SK-N-SH (cell line): ENCODE data around the gene CAVIN1.
"Not testable (repeated sequence)": the region's sequence is repeated elsewhere in the genome, so short reads cannot be mapped to it uniquely, and the experiment has no call there.

Experiments
- EP300 ChIP-seq, 2 experiments: IDR thresholded peaks; 2 replicates each; pipeline versions ENCODE4 v1.4.0 to v1.6.1; 2012; ENCODE audit warnings: borderline replicate concordance in 1 of 2, low read depth in 1 of 2, low read length in 1 of 2
- EZH2phosphoT487 ChIP-seq: fragments of 200-600 bp; sonication (generic); IDR thresholded peaks from 2 replicates; pipeline ENCODE4 v1.6.1; 2017; ENCODE audit warnings: low read depth, mixed run types, mild to moderate bottlenecking, antibody characterized with exemption, moderate library complexity, borderline replicate concordance
- JUND ChIP-seq: IDR thresholded peaks from 2 replicates; pipeline ENCODE4 v1.4.0; 2012
- MAX ChIP-seq: IDR thresholded peaks from 2 replicates; pipeline ENCODE4 v1.4.0; 2012; ENCODE audit warnings: low read depth
- NRF1 ChIP-seq: IDR thresholded peaks from 2 replicates; pipeline ENCODE4 v1.6.1; 2012; ENCODE audit warnings: low read depth, mild to moderate bottlenecking, low read length
- POLR2AphosphoS5 ChIP-seq: IDR thresholded peaks from 2 replicates; pipeline ENCODE4 v1.6.1; 2012; ENCODE audit warnings: low read depth, low read length
- SMC3 ChIP-seq: IDR thresholded peaks from 2 replicates; pipeline ENCODE4 v1.6.1; 2012; ENCODE audit warnings: low read depth, low read length, improper control_type of control experiment
- TAF1 ChIP-seq: IDR thresholded peaks from 2 replicates; pipeline ENCODE4 v1.6.1; 2012; ENCODE audit warnings: low read depth, mild to moderate bottlenecking, low read length, moderate library complexity, borderline replicate concordance
- TEAD4 ChIP-seq: IDR thresholded peaks from 2 replicates; pipeline ENCODE4 v1.4.0; 2012; ENCODE audit warnings: mild to moderate bottlenecking, borderline replicate concordance; ENCODE audit not compliant: insufficient read depth
- YY1 ChIP-seq: IDR thresholded peaks from 2 replicates; pipeline ENCODE4 v1.4.0; 2012; ENCODE audit warnings: low read depth, mild to moderate bottlenecking
- ZBTB33 ChIP-seq: IDR thresholded peaks from 2 replicates; pipeline ENCODE4 v1.4.0; 2012; ENCODE audit warnings: low read depth, borderline replicate concordance
- TF ChIP-seq, protein P1 (sequence below): fragments of 200-600 bp; sonication (generic); IDR thresholded peaks from 2 replicates; pipeline ENCODE4 v1.6.1; 2017; ENCODE audit warnings: antibody characterized with exemption, mild to moderate bottlenecking, moderate library complexity

DNA sequence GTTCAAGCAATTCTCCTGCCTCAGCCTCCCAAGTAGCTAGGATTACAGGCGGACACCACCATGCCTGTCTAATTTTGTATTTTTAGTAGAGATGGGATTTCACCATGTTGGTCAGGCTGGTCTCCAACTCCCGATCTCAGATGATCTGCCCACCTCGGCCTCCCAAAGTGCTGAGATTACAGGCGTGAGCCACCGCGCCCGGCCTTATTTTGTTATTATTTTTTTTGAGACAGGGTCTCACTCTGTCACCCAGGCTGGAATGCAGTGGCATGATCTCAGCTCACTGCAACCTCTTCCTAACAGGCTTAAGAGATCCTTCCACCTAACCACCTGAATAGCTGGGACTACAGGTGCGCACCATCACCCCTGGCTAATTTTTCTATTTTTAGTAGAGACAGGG lies 27.5 kb downstream of the CAVIN1 start:
- not testable (repeated sequence) for TF ChIP-seq EZH2phosphoT487; EP300 (IDR thresholded peaks at IDR 0.05; ENCODE audit: borderline replicate concordance in 1 of 2, low read depth in 1 of 2, low read length in 1 of 2); MAX; ZBTB33; TAF1; YY1; NRF1; SMC3; TEAD4; JUND; POLR2AphosphoS5
- TF ChIP-seq, protein P1, sequence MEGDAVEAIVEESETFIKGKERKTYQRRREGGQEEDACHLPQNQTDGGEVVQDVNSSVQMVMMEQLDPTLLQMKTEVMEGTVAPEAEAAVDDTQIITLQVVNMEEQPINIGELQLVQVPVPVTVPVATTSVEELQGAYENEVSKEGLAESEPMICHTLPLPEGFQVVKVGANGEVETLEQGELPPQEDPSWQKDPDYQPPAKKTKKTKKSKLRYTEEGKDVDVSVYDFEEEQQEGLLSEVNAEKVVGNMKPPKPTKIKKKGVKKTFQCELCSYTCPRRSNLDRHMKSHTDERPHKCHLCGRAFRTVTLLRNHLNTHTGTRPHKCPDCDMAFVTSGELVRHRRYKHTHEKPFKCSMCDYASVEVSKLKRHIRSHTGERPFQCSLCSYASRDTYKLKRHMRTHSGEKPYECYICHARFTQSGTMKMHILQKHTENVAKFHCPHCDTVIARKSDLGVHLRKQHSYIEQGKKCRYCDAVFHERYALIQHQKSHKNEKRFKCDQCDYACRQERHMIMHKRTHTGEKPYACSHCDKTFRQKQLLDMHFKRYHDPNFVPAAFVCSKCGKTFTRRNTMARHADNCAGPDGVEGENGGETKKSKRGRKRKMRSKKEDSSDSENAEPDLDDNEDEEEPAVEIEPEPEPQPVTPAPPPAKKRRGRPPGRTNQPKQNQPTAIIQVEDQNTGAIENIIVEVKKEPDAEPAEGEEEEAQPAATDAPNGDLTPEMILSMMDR: not testable (repeated sequence)
